Endothelial cell of umbilical vein (primary cell): ENCODE measurements around the gene TRIM17. TPM values are rescaled to one million over a fixed set of nuclear protein-coding genes. Genes with fewer than 3 reads are reported as not detected.

Experiments used
- BruUV-seq: library from RNA; stranded (reverse); fragments of 400-500 nt; replicated peaks from 2 replicates; lab custom pipeline; 2021; lab: Mats Ljungman, UMichigan
- CTCF ChIA-PET: fragments of 300-600, 350-600 bp; sonication (Branson Sonifier 250); formaldehyde crosslinking; loops from one replicate; lab custom pipeline; 2021; ENCODE audit warnings: antibody characterized with exemption, inconsistent platforms; lab: Charles Lee
- POLR2A ChIA-PET: fragments of 300-600, 350-600 bp; sonication (Branson Sonifier 250); formaldehyde crosslinking; loops from one replicate; lab custom pipeline; 2021; ENCODE audit warnings: antibody characterized with exemption, inconsistent platforms; lab: Charles Lee
- DNase-seq: peaks from one replicate; pipeline ENCODE4 v3.0.0-alpha.2; 2011; ENCODE audit warnings: low read depth, low spot score
- FAIRE-seq: peaks from 2 replicates; lab custom pipeline; 2011; peaks lifted over from hg19 to GRCh38; lab: Jason Lieb, UNC
- H2AFZ ChIP-seq: 2 replicates; pipeline ENCODE4 v1.6.0; 2012; ENCODE audit warnings: low read depth, low read length, control low read depth, inconsistent platforms
- H3K27ac ChIP-seq: 2 replicates; pipeline ENCODE4 v1.5.1; 2011; ENCODE audit warnings: low read depth, mild to moderate bottlenecking, control low read depth, low read length, moderate library complexity; ENCODE audit not compliant: insufficient read depth
- H3K27me3 ChIP-seq, 2 experiments: 2 replicates each; pipeline versions ENCODE4 v1.6.0 to v1.6.1; 2011; ENCODE audit warnings: low read length in 2 of 2, mixed read lengths in 1 of 2; ENCODE audit not compliant: control insufficient read depth in 2 of 2, insufficient read depth in 2 of 2
- H3K36me3 ChIP-seq, 2 experiments: 2 replicates in 1 of 2; 3 replicates in 1 of 2; pipeline ENCODE4 v1.5.1; 2011; ENCODE audit warnings: low read length in 2 of 2, mild to moderate bottlenecking in 1 of 2, moderate library complexity in 1 of 2; ENCODE audit not compliant: control insufficient read depth in 2 of 2, insufficient read depth in 2 of 2; ENCODE audit errors: extremely low read depth in 1 of 2
- H3K4me1 ChIP-seq: 3 replicates; pipeline ENCODE4 v1.5.1; 2011; ENCODE audit warnings: mild to moderate bottlenecking, low read length; ENCODE audit not compliant: control insufficient read depth, insufficient read depth; ENCODE audit errors: extremely low read depth
- H3K4me2 ChIP-seq: 2 replicates; pipeline ENCODE4 v1.6.1; 2011; ENCODE audit warnings: low read length, control low read depth, mixed read lengths; ENCODE audit not compliant: insufficient read depth
- H3K4me3 ChIP-seq, 3 experiments: fragments of 200-600 bp in 1 of 3; sonication (generic), shearing (Covaris generic) in 1 of 3; replicated peaks in 1 of 3; 2 replicates each; pipeline ENCODE4 v1.5.1; 2011 to 2016; ENCODE audit warnings: control low read depth in 3 of 3, low read length in 3 of 3, mild to moderate bottlenecking in 2 of 3, inconsistent platforms in 1 of 3, low read depth in 1 of 3, moderate library complexity in 1 of 3; ENCODE audit not compliant: insufficient read depth in 1 of 3
- H3K79me2 ChIP-seq: 2 replicates; pipeline ENCODE4 v1.6.0; 2012; ENCODE audit warnings: low read length, inconsistent platforms; ENCODE audit not compliant: control insufficient read depth, insufficient read depth
- H3K9ac ChIP-seq: replicated peaks from 2 replicates; pipeline ENCODE3; 2011; ENCODE audit warnings: low read length, control low read depth; ENCODE audit not compliant: insufficient read depth; ENCODE audit errors: extremely low read depth
- H3K9me1 ChIP-seq: replicated peaks from 3 replicates; pipeline ENCODE4 v1.6.0; 2011; ENCODE audit warnings: mild to moderate bottlenecking, low read length; ENCODE audit not compliant: control insufficient read depth, insufficient read depth; ENCODE audit errors: extremely low read depth
- H3K9me3 ChIP-seq: replicated peaks from 2 replicates; pipeline ENCODE4 v1.5.1; 2012; ENCODE audit warnings: low read length, inconsistent platforms; ENCODE audit not compliant: control insufficient read depth, insufficient read depth
- H4K20me1 ChIP-seq: replicated peaks from 2 replicates; pipeline ENCODE3; 2011; ENCODE audit warnings: mild to moderate bottlenecking, low read length; ENCODE audit not compliant: control insufficient read depth, insufficient read depth; ENCODE audit errors: extremely low read depth
- EZH2 ChIP-seq: IDR thresholded peaks from 2 replicates; pipeline ENCODE4 v1.6.1; 2012; ENCODE audit warnings: borderline replicate concordance, low read depth, mild to moderate bottlenecking, moderate library complexity, low read length, inconsistent platforms; ENCODE audit not compliant: severe bottlenecking
- FOS ChIP-seq: IDR thresholded peaks from 2 replicates; pipeline ENCODE4 v1.6.1; 2011; ENCODE audit warnings: mild to moderate bottlenecking, low read length, moderate library complexity, borderline replicate concordance; ENCODE audit not compliant: insufficient read depth
- GATA2 ChIP-seq: IDR thresholded peaks from 2 replicates; pipeline ENCODE4 v1.7.0; 2011; ENCODE audit warnings: low read depth, mild to moderate bottlenecking, moderate library complexity, mixed read lengths, low read length; ENCODE audit not compliant: insufficient read length, insufficient read depth
- JUN ChIP-seq: IDR thresholded peaks from 2 replicates; pipeline ENCODE4 v1.6.1; 2011; ENCODE audit warnings: borderline replicate concordance, low read depth; ENCODE audit not compliant: insufficient read length, insufficient read depth
- MYC ChIP-seq: IDR thresholded peaks from one replicate; pipeline ENCODE4 v1.6.1; 2011; ENCODE audit warnings: mild to moderate bottlenecking, low read depth, low read length
- POLR2A ChIP-seq: IDR thresholded peaks from 2 replicates; pipeline ENCODE4 v1.6.1; 2012; ENCODE audit warnings: low read depth, mild to moderate bottlenecking, control low read depth, low read length
- POLR2AphosphoS5 ChIP-seq: IDR thresholded peaks from 2 replicates; pipeline ENCODE4 v1.6.1; 2012; ENCODE audit warnings: low read depth, mild to moderate bottlenecking, control low read depth, low read length, moderate library complexity; ENCODE audit not compliant: insufficient read depth
- dilution Hi-C: fragments of 300-500 bp; cut with MboI; formaldehyde crosslinking; loops from one replicate; pipeline ENCODE4 v1.15.0; 2019; ENCODE audit warnings: low sequenced_read_pairs; ENCODE audit not compliant: extremely low pct_ligation_motif_present
- intact Hi-C: fragments of 100-400 bp; cut with micrococcal nuclease; formaldehyde crosslinking; loops from one replicate; pipeline ENCODE4 v1.10.0; 2022
- polyA plus RNA-seq, 4 experiments: library from polyadenylated mRNA; depleted of rRNA in 3 of 4; stranded (reverse) in 3 of 4; unstranded in 1 of 4; fragments of >200 nt; gene quantifications; 2 replicates each; pipeline versions ENCODE4 v1.2.1 to v1.2.3, GENCODE V29; 2011 to 2012; ENCODE audit warnings: missing spikeins in 1 of 4
- total RNA-seq: library from RNA; stranded (reverse); gene quantifications from 2 replicates; pipeline ENCODE4 v1.2.3, GENCODE V29; 2021
- TF ChIP-seq, protein P1 (sequence below): IDR thresholded peaks from 2 replicates; pipeline ENCODE4 v1.6.1; 2011; ENCODE audit not compliant: insufficient read depth, insufficient read length
- TF ChIP-seq, protein P2 (sequence below), 2 donors: IDR thresholded peaks; 1 replicate in 1 of 2; 2 replicates in 1 of 2; pipeline ENCODE4 v1.5.1; 2011; ENCODE audit warnings: low read length in 2 of 2, mild to moderate bottlenecking in 2 of 2, moderate library complexity in 2 of 2, control low read depth in 1 of 2, inconsistent platforms in 1 of 2, low read depth in 1 of 2; ENCODE audit not compliant: insufficient read depth in 1 of 2; ENCODE audit errors: extremely low read depth in 1 of 2

TRIM17 gene
- total and polyA plus RNA-seq, 2 donors (not counting 3 experiments of a cell fraction or from before 2014, with no cell fraction given) = not detected

- H3K36me3 ChIP-seq = no peaks in the 10 kb centered on the region
- no peaks in the 10 kb centered on the region for H3K9me3 ChIP-seq
- BruUV-seq = no TSS peak
- ChIA-PET POLR2A (no interaction called here), CTCF (no interaction called here)
- no peaks in the 10 kb centered on the region for H4K20me1 ChIP-seq
- DNase-seq = no peak
- H3K79me2 ChIP-seq = no peaks in the 10 kb centered on the region
- dilution Hi-C loops = no loop called here
- FAIRE-seq = no peak
- no peaks in the 10 kb centered on the region for H3K4me1 ChIP-seq
- no peak overlapping the region for H3K4me2 ChIP-seq
- H3K27ac ChIP-seq = no peak overlapping the region
- TF ChIP-seq, protein P1, sequence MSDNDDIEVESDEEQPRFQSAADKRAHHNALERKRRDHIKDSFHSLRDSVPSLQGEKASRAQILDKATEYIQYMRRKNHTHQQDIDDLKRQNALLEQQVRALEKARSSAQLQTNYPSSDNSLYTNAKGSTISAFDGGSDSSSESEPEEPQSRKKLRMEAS = no peak
- no peak for TF ChIP-seq POLR2AphosphoS5
- TF ChIP-seq EZH2 = no peak
- TF ChIP-seq JUN = no peak
- no peak for TF ChIP-seq FOS
- no peak for TF ChIP-seq GATA2
- TF ChIP-seq MYC = no peak
- TF ChIP-seq, protein P2, sequence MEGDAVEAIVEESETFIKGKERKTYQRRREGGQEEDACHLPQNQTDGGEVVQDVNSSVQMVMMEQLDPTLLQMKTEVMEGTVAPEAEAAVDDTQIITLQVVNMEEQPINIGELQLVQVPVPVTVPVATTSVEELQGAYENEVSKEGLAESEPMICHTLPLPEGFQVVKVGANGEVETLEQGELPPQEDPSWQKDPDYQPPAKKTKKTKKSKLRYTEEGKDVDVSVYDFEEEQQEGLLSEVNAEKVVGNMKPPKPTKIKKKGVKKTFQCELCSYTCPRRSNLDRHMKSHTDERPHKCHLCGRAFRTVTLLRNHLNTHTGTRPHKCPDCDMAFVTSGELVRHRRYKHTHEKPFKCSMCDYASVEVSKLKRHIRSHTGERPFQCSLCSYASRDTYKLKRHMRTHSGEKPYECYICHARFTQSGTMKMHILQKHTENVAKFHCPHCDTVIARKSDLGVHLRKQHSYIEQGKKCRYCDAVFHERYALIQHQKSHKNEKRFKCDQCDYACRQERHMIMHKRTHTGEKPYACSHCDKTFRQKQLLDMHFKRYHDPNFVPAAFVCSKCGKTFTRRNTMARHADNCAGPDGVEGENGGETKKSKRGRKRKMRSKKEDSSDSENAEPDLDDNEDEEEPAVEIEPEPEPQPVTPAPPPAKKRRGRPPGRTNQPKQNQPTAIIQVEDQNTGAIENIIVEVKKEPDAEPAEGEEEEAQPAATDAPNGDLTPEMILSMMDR (IDR thresholded peaks at IDR 0.05; ENCODE audit: extremely low read depth in 1 of 2, insufficient read depth in 1 of 2, low read depth in 1 of 2, low read length in 2 of 2) = no peak
- TF ChIP-seq POLR2A = no peak
- no peak overlapping the region for H2AFZ ChIP-seq
- intact Hi-C loops = no loop called here
- H3K27me3 ChIP-seq = no peaks in the 10 kb centered on the region
- no peak overlapping the region for H3K9ac ChIP-seq
- H3K4me3 ChIP-seq = no peak overlapping the region
- no peaks in the 10 kb centered on the region for H3K9me1 ChIP-seq
Measured at GRCh38 chr1:228367798-228368791, 48.6 kb downstream of the TRIM17 start.
